GM19240 (cell line): ENCODE data around the gene MAB21L3.

Experiments
- DNase-seq: peaks from one replicate; pipeline ENCODE4 v3.0.0; 2011; ENCODE audit warnings: low spot score; ENCODE audit not compliant: insufficient read length

MAB21L3 gene

GRCh38 chr1:116107371-116107770, 3.8 kb upstream of the MAB21L3 start:
- no peak for DNase-seq

GRCh38 chr1:116111524-116112021, 374 bp downstream of the MAB21L3 start:
- DNase-seq: no peak

- DNase-seq: no peak
These were observed 1.4 kb downstream of the MAB21L3 start for GRCh38 chr1:116112388-116113140.

- no peak for DNase-seq
These were observed 2.4 kb downstream of the MAB21L3 start for GRCh38 chr1:116113615-116114014.

DNA sequence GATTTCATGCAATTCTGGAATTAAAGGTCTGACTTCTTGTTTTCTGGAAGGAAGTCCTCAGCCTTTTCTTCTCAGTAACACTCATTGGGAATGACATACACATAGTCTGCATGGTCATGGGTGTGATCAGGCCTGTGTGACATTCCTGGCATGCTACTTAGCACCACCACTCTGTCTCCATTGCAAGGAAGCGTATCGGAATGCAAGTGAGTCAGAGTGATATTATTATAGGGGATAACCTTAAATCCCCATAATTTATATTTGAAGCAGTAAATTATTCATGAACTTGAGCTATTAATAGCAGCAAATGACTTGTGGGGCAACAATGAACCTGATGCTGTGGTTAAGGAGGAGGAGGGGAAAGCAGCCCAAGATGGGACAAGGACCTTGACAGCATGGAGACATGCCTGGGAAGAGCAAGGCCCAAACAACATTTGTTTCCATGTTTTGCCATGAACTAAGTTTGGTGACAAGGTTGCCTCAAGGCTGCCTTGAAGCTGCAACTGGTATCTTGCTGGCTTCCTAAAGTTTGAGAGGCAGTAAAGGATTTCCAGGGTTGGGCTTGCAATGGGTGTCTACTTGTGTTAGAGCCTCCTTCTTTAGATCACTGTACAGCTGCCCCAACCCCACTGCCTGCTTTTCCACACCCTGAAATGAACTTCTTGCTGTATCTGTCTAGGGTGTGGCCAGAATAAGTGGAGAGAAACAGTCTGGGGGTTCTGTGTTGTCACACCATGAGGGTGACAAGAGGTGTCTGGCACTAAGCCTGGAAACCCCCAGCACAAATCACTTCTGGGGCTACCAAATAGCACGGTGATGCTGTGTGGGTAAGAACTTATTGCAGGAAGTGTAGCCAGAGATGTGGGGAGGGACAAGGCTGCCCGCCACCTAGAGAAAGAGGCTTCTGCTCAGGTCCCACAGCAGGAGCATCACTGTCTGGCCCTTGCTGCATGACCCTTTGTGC, 4.6 kb downstream of the MAB21L3 start:
- DNase-seq: no peak

DNA sequence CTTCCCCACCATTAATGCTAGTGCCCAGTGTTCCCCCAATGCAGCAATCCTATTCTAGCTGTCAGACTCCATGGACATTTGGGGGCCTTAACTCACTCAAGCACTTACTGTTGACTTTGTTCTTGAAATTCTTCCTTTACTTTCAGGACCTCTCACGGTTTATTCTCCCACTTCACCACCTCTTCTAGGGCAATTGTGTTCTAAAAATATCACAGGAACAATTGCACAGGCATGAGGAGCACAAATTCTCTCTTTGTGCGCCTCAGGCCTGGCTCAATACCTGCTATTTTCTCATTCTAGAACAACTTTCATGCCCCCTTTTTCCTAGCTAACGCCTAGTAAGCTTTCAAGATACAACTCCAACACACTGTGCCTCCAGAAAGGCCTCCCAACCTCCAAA, 7.3 kb downstream of the MAB21L3 start:
- no peak for DNase-seq

DNA sequence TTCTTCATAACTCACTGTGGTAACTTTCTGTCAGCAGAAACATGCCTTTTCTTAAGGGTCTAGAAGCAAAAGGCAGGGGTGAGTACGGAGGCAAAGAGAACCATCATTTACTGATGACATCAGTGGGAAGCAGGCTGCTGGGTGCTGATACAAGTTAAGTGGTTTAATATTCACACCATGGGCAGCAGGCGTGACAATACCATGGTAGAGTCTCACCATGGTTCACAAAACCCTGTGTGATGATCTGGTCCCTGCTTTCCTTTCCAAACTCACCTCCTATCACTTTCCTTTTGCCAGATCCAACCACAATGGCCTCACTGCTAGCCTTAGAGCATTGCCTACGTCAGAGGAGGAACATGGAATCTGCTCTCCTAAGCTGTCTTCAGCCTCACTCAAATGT, 8.7 kb downstream of the MAB21L3 start:
- no peak for DNase-seq

- no peak for DNase-seq
These were observed 12.0 kb downstream of the MAB21L3 start for GRCh38 chr1:116122955-116123757.

DNA sequence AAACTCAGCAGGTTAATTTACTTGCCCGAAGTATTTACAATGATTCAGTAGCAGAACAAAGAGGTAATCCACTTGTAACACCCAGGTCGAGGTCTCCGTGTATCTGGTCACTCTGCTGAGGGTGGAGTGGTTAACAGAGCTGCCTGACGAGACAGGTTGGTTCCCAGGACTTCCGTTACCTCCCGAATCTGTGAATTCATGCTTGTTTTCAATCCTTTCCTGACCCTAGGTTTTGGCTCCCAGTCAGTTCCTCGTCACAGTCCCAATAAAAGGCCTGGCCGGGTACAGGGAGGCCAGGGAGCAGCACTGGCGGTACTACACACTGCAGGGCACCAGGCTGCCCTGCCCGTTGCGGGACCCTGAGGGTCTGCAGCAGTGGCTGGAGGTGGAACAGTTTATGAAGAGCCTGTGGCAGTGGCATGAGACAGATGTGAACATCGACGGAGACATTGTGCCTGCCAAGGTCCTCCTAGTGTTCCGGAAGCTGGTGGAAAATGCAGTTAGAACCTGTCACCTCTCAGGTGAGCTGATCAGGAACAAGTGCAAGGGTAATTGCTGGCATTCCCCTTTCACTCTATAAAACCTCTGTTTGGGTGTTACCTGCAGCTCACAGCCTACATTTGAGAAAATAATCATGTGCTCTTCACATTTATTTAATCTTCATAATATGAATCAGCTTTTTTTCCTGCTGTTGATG, 12.8 kb downstream of the MAB21L3 start:
- no peak for DNase-seq

DNA sequence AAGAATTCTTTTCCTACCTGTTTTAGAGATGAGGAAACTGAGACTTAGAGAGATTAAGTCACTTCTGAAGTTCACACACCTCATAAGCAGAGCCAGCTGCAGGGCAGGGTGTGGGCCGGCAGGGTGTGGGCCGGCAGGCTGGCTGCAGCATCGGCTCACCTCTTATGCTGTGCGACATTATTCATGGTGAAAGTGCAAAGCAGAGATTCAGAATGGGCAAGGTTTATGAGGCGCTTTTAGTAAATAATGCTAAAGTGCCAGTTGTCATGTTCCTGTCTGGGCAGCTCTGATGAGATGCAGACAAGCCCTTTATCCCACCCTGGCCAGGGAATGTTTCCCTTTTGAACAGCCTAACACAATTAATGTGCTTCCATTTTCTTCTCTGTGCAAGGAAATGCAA, 14.6 kb downstream of the MAB21L3 start:
- no peak for DNase-seq

GRCh38 chr1:116126281-116126680, 15.1 kb downstream of the MAB21L3 start:
- DNase-seq: no peak

- no peak for DNase-seq
These were observed 16.1 kb downstream of the MAB21L3 start for GRCh38 chr1:116127123-116127847.

DNA sequence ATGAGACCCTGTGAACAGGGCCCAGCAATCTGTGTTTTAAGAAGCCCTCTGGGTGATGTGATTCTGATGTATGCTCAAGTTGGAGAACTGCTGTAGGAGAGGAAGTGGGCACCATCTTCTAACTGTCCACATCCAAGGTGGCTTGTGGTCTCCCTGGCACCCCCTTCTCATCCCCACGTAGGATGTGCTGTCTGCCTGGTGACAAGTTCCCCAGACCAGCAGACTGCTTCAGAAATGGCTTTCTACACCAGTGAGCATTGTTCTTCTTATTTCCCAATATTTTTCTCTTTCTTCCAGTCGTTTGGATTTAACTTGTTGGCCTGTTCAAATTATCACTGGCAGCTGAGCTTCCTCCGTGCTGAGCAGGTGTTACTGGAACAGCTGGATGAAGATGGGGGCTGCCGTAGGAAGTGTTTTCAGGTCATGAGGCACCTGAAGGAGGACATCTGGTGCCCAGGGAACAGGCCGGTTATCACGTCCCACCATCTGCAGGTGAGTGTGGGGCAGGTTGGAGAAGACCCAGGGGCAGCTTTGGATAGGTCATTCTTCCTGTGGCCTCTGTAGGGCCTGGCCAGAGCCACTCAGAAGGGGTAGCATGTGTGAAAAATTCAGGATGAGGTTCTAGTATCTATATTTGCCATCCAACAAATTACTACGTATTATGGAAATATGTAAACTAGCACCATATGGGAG, 16.8 kb downstream of the MAB21L3 start:
- DNase-seq: no peak

GRCh38 chr1:116128664-116129063, 17.5 kb downstream of the MAB21L3 start:
- DNase-seq: no peak

DNA sequence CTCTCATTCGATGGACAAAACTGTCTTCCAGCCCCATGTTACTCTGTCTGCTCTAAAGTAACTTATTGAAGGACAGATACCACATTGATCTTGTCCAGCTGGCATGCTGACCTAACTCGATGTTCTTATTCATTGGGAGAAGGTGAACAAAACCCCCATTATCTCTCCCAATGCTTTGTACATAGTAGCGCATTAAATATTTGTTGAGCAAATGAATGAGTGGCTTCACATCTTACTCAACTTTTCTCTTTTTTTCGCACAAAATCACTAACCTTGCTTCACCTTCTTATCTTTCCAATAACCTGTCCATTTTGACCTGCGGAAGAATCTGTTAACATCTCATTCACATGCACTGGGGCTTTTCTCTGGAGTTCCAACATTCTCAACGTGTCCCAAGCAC, 18.3 kb downstream of the MAB21L3 start:
- DNase-seq: no peak

DNA sequence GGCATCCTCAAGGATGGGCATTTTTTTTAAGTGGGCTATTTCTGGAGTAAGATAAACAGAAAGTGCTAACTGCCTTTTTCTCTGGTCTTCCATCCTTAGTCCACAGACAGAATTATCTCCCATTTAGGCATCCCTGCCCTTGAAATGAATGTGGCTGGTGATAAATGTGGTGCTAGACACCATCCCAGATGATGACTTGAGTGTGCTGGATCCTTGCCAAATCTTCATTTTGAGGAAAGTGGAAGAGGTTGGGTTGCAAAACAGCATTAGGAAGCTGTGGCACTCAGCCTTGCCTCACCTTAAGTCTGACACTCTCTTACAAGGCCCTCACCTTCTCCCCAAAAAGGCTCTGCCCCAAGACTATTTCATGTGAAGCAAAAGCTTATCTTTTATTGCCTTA, 19.2 kb downstream of the MAB21L3 start:
- DNase-seq: no peak

GRCh38 chr1:116131170-116131569, 20.0 kb downstream of the MAB21L3 start:
- no peak for DNase-seq

GRCh38 chr1:116131866-116132605, 20.8 kb downstream of the MAB21L3 start:
- no peak for DNase-seq
